Stimulated activated naive CD8-positive, alpha-beta T cell treated with anti-CD3 and anti-CD28 coated beads, Interleukin-15, Interleukin-2, amounts not matched to agents 100 U/mL and 50 U/mL, for 24 hours (primary cell): ENCODE data around the gene PTGR2.
"Not testable (repeated sequence)": the region's sequence is repeated elsewhere in the genome, so short reads cannot be mapped to it uniquely, and the experiment has no call there.

Experiments
- ATAC-seq: fragments of 150-1000 bp; cut with Tn5 transposase; one replicate; pipeline ENCODE4 v1.10.0; 2021
- DNase-seq: peaks from one replicate; pipeline ENCODE4 v3.0.0; 2021

Gene PTGR2

GRCh38 chr14:73833530-73834260, 17.9 kb upstream of the PTGR2 start:
- no peak for ATAC-seq
- no peak for DNase-seq

- ATAC-seq (no peak), DNase-seq (no peak)
Measured at GRCh38 chr14:73834261-73834625, 17.4 kb upstream of the PTGR2 start.

GRCh38 chr14:73838293-73839034, 13.2 kb upstream of the PTGR2 start:
- not testable (repeated sequence) for DNase-seq, ATAC-seq

- no peak for ATAC-seq
- no peak for DNase-seq
Measured at GRCh38 chr14:73842201-73842600, 9.4 kb upstream of the PTGR2 start.

- ATAC-seq: no peak
Measured at GRCh38 chr14:73842851-73843250, 8.8 kb upstream of the PTGR2 start.

GRCh38 chr14:73843296-73843695, 8.3 kb upstream of the PTGR2 start:
- ATAC-seq: no peak

More at GRCh38 chr14:73842851-73843250, 8.8 kb upstream of the PTGR2 start:
- no peak for DNase-seq

GRCh38 chr14:73846947-73847346, 4.7 kb upstream of the PTGR2 start:
- DNase-seq: no peak
- no peak for ATAC-seq

More at GRCh38 chr14:73843296-73843695, 8.3 kb upstream of the PTGR2 start:
- no peak for DNase-seq

- ATAC-seq: no peak
- no peak for DNase-seq
Measured at GRCh38 chr14:73851000-73851399, 631 bp upstream of the PTGR2 start.

- DNase-seq: no peak
Measured at GRCh38 chr14:73859145-73859544, 7.5 kb downstream of the PTGR2 start.

GRCh38 chr14:73861073-73861472, 9.4 kb downstream of the PTGR2 start:
- ATAC-seq: no peak

More at GRCh38 chr14:73859145-73859544, 7.5 kb downstream of the PTGR2 start:
- no peak for ATAC-seq

GRCh38 chr14:73862480-73862879, 10.8 kb downstream of the PTGR2 start:
- DNase-seq (no peak), ATAC-seq (no peak)

More at GRCh38 chr14:73861073-73861472, 9.4 kb downstream of the PTGR2 start:
- DNase-seq: no peak

- no peak for DNase-seq
- ATAC-seq: no peak
Measured at GRCh38 chr14:73863209-73863608, 11.6 kb downstream of the PTGR2 start.

- ATAC-seq (no peak), DNase-seq (no peak)
Measured at GRCh38 chr14:73865534-73866113, 14.0 kb downstream of the PTGR2 start.

GRCh38 chr14:73869754-73870153, 18.1 kb downstream of the PTGR2 start:
- not testable (repeated sequence) for DNase-seq, ATAC-seq

- ATAC-seq (no peak), DNase-seq (no peak)
Measured at GRCh38 chr14:73870525-73871235, 19.0 kb downstream of the PTGR2 start.

GRCh38 chr14:73873660-73874059, 22.0 kb downstream of the PTGR2 start:
- ATAC-seq (no peak), DNase-seq (no peak)

GRCh38 chr14:73877790-73878189, 26.2 kb downstream of the PTGR2 start:
- no peak for DNase-seq
- no peak for ATAC-seq

GRCh38 chr14:73878436-73878835, 26.8 kb downstream of the PTGR2 start:
- ATAC-seq (no peak), DNase-seq (no peak)

GRCh38 chr14:73879027-73879426, 27.4 kb downstream of the PTGR2 start:
- no peak for DNase-seq
- no peak for ATAC-seq

- ATAC-seq (no peak), DNase-seq (no peak)
Measured at GRCh38 chr14:73884438-73885190, 33.0 kb downstream of the PTGR2 start.

GRCh38 chr14:73886449-73887317, 35.1 kb downstream of the PTGR2 start, which contains the start of gene ZNF410:
ZNF410 (plus strand) TSS chr14:73886859; CDS start chr14:73892176, 5,317 bp downstream.
- ATAC-seq: peak; percentile 100
- DNase-seq: peak; percentile 95
